Measurements from ENCODE around the gene RPL6.

RPL6 gene

DNA sequence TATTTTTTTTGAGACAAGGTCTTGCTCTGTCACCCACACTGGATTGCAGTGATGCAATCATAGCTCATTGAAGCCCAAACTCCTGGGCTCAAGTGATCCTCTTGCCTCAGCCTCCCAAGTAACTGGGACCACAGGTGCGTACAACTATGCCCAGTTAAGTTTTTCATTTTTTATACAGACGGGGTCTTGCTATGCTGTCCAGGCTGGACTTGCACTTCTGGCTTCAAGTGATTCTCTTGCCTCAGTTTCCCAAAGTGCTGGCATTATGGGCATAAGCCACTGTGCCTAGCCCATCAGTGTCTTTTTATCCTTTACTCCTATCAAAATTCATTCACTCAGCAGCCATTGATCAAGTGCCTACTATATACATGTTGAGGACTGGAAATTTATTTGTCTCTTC lies 18.4 kb upstream of the RPL6 start:
- no peak overlapping the region for H3K4me3 ChIP-seq (ENCODE audit: low read depth, low read length)
- TF ChIP-seq CTCF (IDR thresholded peaks at IDR 0.05; ENCODE audit: borderline replicate concordance, insufficient read depth, low read depth, low read length): no peak

DNA sequence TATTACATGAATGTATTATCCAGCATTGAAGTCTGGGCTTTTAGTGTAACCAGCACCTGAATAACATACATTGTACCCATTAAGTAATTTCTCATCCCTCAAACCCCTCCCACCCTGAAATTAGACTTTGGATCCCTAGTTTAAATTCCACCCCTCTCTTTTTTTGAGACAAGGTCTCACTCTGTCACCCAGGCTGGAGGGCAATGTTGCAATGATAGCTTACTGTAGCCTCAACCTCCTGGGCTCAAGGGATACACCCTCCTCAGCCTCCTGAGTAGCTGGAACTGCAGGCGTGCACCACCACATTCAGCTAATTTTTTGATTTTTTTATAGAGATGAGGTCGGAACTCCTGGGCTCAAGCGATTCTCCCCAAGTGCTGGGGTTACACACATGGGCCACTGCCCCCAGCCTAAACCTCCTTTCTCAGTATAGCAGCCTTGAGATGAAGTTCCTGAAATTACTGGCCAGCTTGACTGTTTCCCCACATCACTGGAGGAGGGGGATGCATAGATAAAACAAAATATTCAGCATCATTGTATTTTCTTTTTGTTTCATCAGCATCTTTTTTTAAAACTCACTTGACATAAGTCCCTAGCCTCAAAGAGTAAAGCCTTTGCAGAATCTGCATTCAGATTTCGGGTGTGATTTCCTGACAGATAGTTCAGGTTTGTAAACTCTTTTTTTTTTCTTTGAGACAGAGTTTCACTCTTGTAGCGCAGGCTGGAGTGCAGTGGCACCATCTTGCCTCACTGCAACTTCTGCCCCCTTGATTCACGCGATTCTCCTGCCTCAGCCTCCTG lies 16.4 kb upstream of the RPL6 start:
- H3K4me3 ChIP-seq (ENCODE audit: low read depth, low read length): no peak overlapping the region
- no peak for TF ChIP-seq CTCF (IDR thresholded peaks at IDR 0.05; ENCODE audit: borderline replicate concordance, insufficient read depth, low read depth, low read length)

DNA sequence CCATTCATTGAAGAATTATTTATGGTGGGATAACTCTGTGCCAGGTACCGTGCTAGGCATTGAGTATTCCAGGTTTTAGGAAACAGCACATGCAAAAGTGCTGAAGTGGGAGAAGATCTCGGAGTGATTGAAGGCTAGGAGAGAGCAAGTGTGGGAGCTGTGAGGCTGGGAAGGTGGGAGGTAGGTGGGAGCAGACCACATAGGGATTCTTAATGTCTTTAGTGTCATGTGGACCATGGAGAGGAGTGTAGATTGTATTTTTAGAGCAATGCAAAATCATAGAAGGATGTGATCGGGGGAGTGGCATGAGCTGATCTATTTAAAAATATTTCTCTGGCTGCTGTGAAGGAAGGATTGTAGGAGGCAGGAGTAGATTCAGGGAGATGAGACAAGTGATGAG lies 14.7 kb upstream of the RPL6 start:
- no peak for TF ChIP-seq CTCF (IDR thresholded peaks at IDR 0.05; ENCODE audit: borderline replicate concordance, insufficient read depth, low read depth, low read length)

GRCh38 chr12:112422531-112422930 lies 13.1 kb upstream of the RPL6 start:
- no peak for TF ChIP-seq CTCF (IDR thresholded peaks at IDR 0.05; ENCODE audit: borderline replicate concordance, insufficient read depth, low read depth, low read length)

More for the DNA sequence above, 14.7 kb upstream of the RPL6 start:
- no peak overlapping the region for H3K4me3 ChIP-seq (ENCODE audit: low read depth, low read length)

GRCh38 chr12:112421363-112421762 lies 12.0 kb upstream of the RPL6 start:
- no peak for TF ChIP-seq CTCF (IDR thresholded peaks at IDR 0.05; ENCODE audit: borderline replicate concordance, insufficient read depth, low read depth, low read length)
- H3K4me3 ChIP-seq (ENCODE audit: low read depth, low read length): no peak overlapping the region

More at GRCh38 chr12:112422531-112422930, 13.1 kb upstream of the RPL6 start:
- H3K4me3 ChIP-seq (ENCODE audit: low read depth, low read length): no peak overlapping the region

GRCh38 chr12:112420740-112421139 lies 11.3 kb upstream of the RPL6 start:
- no peak overlapping the region for H3K4me3 ChIP-seq (ENCODE audit: low read depth, low read length)
- TF ChIP-seq CTCF (IDR thresholded peaks at IDR 0.05; ENCODE audit: borderline replicate concordance, insufficient read depth, low read depth, low read length): no peak

Measured in GM12875 (cell line).